ENCODE measurements around the gene GIGYF1. TPM values are rescaled to one million over a fixed set of nuclear protein-coding genes. Genes with fewer than 3 reads are reported as not detected.
A peak's percentile ranks its signal among the peaks of the same experiment; 100 is the strongest.
"Not testable (repeated sequence)": the region's sequence is repeated elsewhere in the genome, so short reads cannot be mapped to it uniquely, and the experiment has no call there.

Gene GIGYF1
- total RNA-seq, 1 donor: 26.3 TPM

- peaks cover 45% of the 10 kb centered on the region for H3K4me1 ChIP-seq (ENCODE audit: insufficient read depth, low read length)
- H3K4me3 ChIP-seq (ENCODE audit: low read length): peak overlapping the region; percentile 95
- no peaks in the 10 kb centered on the region for H3K27me3 ChIP-seq (ENCODE audit: insufficient read depth, low read length)
- no peaks in the 10 kb centered on the region for H3K9me3 ChIP-seq (ENCODE audit: low read depth, low read length)
Observed at GRCh38 chr7:100675105-100675451, 19.0 kb downstream of the GIGYF1 start.

DNA sequence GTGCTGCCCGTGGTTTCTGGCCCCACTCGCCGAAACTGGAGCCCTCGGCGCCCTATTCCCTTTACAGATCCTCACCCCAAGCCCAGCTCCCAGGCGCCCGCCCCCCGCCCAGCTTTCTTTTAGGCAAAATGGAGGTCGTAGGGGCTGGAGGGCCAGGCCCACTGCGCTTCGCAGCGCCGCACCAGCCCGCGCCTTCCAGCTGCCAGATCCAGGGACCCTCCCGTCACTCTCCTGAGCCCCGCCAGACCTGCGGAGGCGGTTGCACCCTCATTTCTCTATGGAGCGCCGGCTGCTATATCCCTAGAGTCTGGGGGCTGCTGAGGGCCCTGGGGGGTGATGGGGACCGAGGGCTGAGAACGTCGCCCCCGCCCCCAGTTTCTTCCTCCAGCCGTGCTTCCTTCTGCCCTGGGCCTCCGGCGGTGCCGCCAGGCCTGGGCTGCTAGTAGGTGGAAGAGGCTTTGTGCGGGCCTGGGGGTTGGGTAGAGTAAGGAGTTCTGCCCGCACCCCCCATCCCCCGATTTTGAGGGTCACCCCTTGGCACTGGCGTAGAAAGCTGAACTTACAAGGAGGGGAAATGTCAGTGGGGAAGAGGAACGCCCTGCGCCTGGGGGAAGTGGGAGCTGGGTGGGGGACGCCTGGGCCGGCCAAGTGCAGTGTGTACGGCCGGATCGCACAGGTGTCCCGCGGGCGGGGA lies 19.5 kb downstream of the GIGYF1 start:
- Histone ChIP-seq H3K9me3 (ENCODE audit: low read depth, low read length) (no peaks in the 10 kb centered on the region), H3K27me3 (ENCODE audit: insufficient read depth, low read length) (no peaks in the 10 kb centered on the region), H3K4me3 (ENCODE audit: low read length) (peak overlapping the region; percentile 95), H3K4me1 (ENCODE audit: insufficient read depth, low read length) (peaks cover 40% of the 10 kb centered on the region)

GRCh38 chr7:100673942-100674410 lies 20.1 kb downstream of the GIGYF1 start:
- Histone ChIP-seq H3K9me3 (ENCODE audit: low read depth, low read length) (no peaks in the 10 kb centered on the region), H3K27me3 (ENCODE audit: insufficient read depth, low read length) (no peaks in the 10 kb centered on the region), H3K4me1 (ENCODE audit: insufficient read depth, low read length) (peaks cover 34% of the 10 kb centered on the region), H3K4me3 (ENCODE audit: low read length) (peak overlapping the region; percentile 95)

- H3K4me1 ChIP-seq (ENCODE audit: insufficient read depth, low read length): peaks cover 29% of the 10 kb centered on the region
- H3K27me3 ChIP-seq (ENCODE audit: insufficient read depth, low read length): no peaks in the 10 kb centered on the region
- H3K9me3 ChIP-seq (ENCODE audit: low read depth, low read length): no peaks in the 10 kb centered on the region
- peak within 1 kb of the TSS; percentile 95 for H3K4me3 ChIP-seq (ENCODE audit: low read length)
Observed at GRCh38 chr7:100673302-100673941, 20.6 kb downstream of the GIGYF1 start, which contains the start of gene GNB2. GNB2 (plus strand) TSS chr7:100673740; CDS start chr7:100676266, 2,526 bp downstream.

- Histone ChIP-seq H3K4me3 (ENCODE audit: low read length) (no peak overlapping the region), H3K27me3 (ENCODE audit: insufficient read depth, low read length) (no peaks in the 10 kb centered on the region), H3K4me1 (ENCODE audit: insufficient read depth, low read length) (peaks cover 11% of the 10 kb centered on the region), H3K9me3 (ENCODE audit: low read depth, low read length) (no peaks in the 10 kb centered on the region)
Observed at GRCh38 chr7:100671353-100672327, 22.4 kb downstream of the GIGYF1 start.

- H3K4me3 ChIP-seq (ENCODE audit: low read length): no peak overlapping the region
- H3K4me1 ChIP-seq (ENCODE audit: insufficient read depth, low read length): peaks cover 7% of the 10 kb centered on the region
- H3K9me3 ChIP-seq (ENCODE audit: low read depth, low read length): no peaks in the 10 kb centered on the region
- H3K27me3 ChIP-seq (ENCODE audit: insufficient read depth, low read length): no peaks in the 10 kb centered on the region
Observed at GRCh38 chr7:100670074-100670473, 24.0 kb downstream of the GIGYF1 start.

- not testable (repeated sequence) for H3K4me3 ChIP-seq (ENCODE audit: low read length); H3K9me3 ChIP-seq (ENCODE audit: low read depth, low read length); H3K4me1 ChIP-seq (ENCODE audit: insufficient read depth, low read length); H3K27me3 ChIP-seq (ENCODE audit: insufficient read depth, low read length)
Observed at GRCh38 chr7:100669106-100669505, 24.9 kb downstream of the GIGYF1 start.

DNA sequence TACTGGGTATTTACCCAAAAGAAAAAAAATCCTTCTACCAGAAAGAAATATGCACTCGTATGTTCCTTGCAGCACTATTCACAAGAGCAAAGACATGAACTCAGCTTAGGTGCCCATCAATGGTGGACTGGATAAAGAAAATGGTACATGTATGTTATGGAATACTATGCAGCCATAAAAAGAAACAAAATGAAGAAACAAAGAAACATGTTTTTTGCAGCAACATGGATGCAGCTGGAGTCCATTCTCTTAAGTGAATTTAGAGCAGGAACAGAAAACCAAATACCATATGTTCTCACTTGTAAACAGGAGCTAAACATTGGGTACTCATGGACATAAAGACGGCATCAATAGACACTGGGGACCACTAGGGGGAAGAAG lies 26.0 kb downstream of the GIGYF1 start:
- Histone ChIP-seq H3K9me3 (ENCODE audit: low read depth, low read length) (no peaks in the 10 kb centered on the region), H3K27me3 (ENCODE audit: insufficient read depth, low read length) (no peaks in the 10 kb centered on the region), H3K4me1 (ENCODE audit: insufficient read depth, low read length) (peaks cover 5% of the 10 kb centered on the region), H3K4me3 (ENCODE audit: low read length) (no peak overlapping the region)

GRCh38 chr7:100667331-100668068 lies 26.6 kb downstream of the GIGYF1 start:
- Histone ChIP-seq H3K9me3 (ENCODE audit: low read depth, low read length) (no peaks in the 10 kb centered on the region), H3K4me3 (ENCODE audit: low read length) (no peak overlapping the region), H3K27me3 (ENCODE audit: insufficient read depth, low read length) (no peaks in the 10 kb centered on the region)

DNA sequence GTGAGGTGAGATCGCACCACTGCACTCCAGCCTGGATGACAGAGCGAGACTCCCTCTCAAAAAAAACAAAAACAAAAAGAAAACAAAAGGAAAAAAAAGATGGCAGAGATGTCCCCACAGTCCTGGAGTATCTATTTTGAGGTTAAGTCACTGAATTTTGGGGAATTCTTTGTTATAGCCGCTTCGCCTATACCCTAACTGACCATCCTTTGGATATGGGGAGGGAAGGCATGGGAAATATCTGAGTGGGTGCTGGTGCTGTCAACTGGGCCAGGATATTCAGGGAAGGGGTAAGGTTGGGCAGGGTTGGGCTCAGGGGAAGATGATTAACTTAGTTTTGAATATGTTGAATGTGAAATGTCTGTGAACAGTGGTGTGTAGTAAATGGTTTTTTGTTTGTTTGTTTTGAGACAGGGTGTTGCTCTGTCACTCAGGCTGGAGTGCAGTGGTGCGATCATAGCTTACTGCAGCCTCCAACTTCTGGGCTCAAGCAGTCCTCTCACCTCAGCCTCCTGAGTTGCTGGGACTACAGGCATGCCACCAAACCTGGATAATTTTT lies 28.8 kb downstream of the GIGYF1 start:
- H3K4me1 ChIP-seq (ENCODE audit: insufficient read depth, low read length): no peaks in the 10 kb centered on the region
- no peak overlapping the region for H3K4me3 ChIP-seq (ENCODE audit: low read length)
- no peaks in the 10 kb centered on the region for H3K9me3 ChIP-seq (ENCODE audit: low read depth, low read length)
- no peaks in the 10 kb centered on the region for H3K27me3 ChIP-seq (ENCODE audit: insufficient read depth, low read length)

More at GRCh38 chr7:100667331-100668068, 26.6 kb downstream of the GIGYF1 start:
- no peaks in the 10 kb centered on the region for H3K4me1 ChIP-seq (ENCODE audit: insufficient read depth, low read length)

- H3K4me1 ChIP-seq (ENCODE audit: insufficient read depth, low read length): not testable (repeated sequence)
Observed at GRCh38 chr7:100662194-100662776, 31.8 kb downstream of the GIGYF1 start.

DNA sequence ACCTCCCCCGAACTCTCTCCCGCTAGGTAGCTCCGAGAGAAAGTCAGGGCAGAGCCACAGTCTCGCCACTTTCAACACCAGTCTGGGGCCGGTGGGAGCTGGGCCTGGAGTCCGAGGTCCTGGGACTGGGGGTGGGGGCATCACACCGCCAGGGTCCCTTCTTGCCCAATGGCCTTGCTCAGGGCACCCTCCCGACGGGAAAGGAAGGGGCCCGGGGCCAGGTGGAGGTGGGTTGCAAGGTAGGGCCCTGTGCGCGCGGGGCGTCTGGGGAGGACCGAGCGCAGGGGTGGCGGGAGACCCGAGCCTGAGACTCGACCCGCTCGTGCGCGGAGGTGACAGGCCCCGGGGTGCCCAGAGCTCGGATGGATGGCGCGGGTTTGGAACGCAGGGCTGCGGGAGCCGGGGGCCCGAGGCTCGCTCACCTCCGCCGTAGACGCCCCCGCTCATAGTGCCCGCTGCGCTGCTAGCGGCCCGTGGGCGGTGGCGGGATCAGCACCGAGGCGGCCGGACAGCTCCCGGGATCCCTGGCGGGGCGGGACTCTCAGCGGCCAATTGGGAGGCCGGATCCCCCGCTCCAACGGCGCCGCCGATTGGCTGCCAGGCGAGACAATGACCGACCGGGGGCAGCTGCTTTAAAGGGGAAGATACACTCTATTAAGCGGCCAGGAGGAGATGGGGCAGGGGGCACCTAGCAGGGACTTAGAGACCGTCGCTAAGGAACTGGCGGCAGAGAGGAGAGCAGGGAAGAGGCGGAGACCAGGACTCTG lies 38.0 kb downstream of the GIGYF1 start, which contains the start of gene ACTL6B:
ACTL6B (minus strand) TSS at position 541 of the 767 bp plus-strand sequence; CDS start at position 447, 94 bp downstream.
- Histone ChIP-seq H3K9me3 (ENCODE audit: low read depth, low read length) (no peaks in the 10 kb centered on the region), H3K4me3 (ENCODE audit: low read length) (no peak within 1 kb of the TSS), H3K4me1 (ENCODE audit: insufficient read depth, low read length) (no peaks in the 10 kb centered on the region), H3K27me3 (ENCODE audit: insufficient read depth, low read length) (peaks cover 41% of the 10 kb centered on the region)

More at GRCh38 chr7:100662194-100662776, 31.8 kb downstream of the GIGYF1 start:
- H3K4me3 ChIP-seq (ENCODE audit: low read length); H3K27me3 ChIP-seq (ENCODE audit: insufficient read depth, low read length); H3K9me3 ChIP-seq (ENCODE audit: low read depth, low read length): not testable (repeated sequence)

Data from mononuclear cell (primary cell).